Left kidney (tissue), 2 donors: ENCODE data around the gene KLKB1. TPM values are rescaled to one million over a fixed set of nuclear protein-coding genes. Genes with fewer than 3 reads are reported as not detected.

ENCODE experiments used
- DNase-seq: peaks from one replicate; pipeline ENCODE4 v3.0.0-alpha.2; 2013
- polyA plus RNA-seq: library from polyadenylated mRNA; unstranded; fragments of 120-200 nt; gene quantifications from one replicate; pipeline ENCODE4 v1.2.1, GENCODE V29; 2013; ENCODE audit not compliant: insufficient read length

The KLKB1 gene
- polyA plus RNA-seq, 1 donor, result 2.8 TPM

DNA sequence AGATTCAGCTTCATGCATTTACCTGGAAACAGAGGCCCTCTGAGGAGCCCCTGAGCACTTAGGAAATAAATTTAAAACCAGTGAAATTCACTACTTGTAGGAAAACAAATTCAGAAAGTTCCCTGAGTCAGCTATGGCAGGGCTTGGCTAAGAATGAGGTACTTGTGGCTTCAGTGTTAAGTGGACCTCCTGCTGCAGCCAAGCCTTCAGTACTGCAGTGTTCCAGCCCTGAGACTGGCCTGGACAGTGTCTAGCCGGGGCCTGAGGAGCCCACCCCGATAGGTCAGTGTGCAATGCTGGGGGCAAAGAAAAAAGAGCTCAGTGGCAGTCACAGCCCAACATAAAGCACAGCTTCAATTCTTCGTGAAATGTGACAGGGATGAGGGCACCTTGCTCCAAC lies 80.6 kb downstream of the KLKB1 start:
- no peak for DNase-seq

Other genes with a start within 250 kb of the KLKB1 start
- 11.4 TPM for gene TLR3, start 158.4 kb upstream of the KLKB1 start, polyA plus RNA-seq
- 56.7 TPM for gene FAM149A, start 122.8 kb upstream of the KLKB1 start, polyA plus RNA-seq
- 32.3 TPM for gene CYP4V2, start 35.9 kb upstream of the KLKB1 start, polyA plus RNA-seq
- 5.3 TPM for gene F11, start 38.7 kb downstream of the KLKB1 start, polyA plus RNA-seq